Left ventricle myocardium inferior (tissue), 1 donor: Measurements from ENCODE around the gene ANKH. TPM values are rescaled to one million over a fixed set of nuclear protein-coding genes. Genes with fewer than 3 reads are reported as not detected.

ENCODE experiments used
- DNase-seq: peaks from one replicate; pipeline ENCODE4 v3.0.0-alpha.2; 2020
- H3K27ac ChIP-seq: fragments of 200-600 bp; replicated peaks from 2 replicates; pipeline ENCODE4 v1.8.0; 2021
- H3K27me3 ChIP-seq: fragments of 200-600 bp; 2 replicates; pipeline ENCODE4 v1.8.0; 2021; ENCODE audit warnings: low read depth
- H3K36me3 ChIP-seq: fragments of 200-600 bp; 2 replicates; pipeline ENCODE4 v1.8.0; 2021
- H3K4me1 ChIP-seq: fragments of 200-600 bp; 2 replicates; pipeline ENCODE4 v1.8.0; 2021
- H3K4me3 ChIP-seq: fragments of 200-600 bp; 2 replicates; pipeline ENCODE4 v1.8.0; 2021; ENCODE audit warnings: mild to moderate bottlenecking, moderate library complexity
- H3K9me3 ChIP-seq: fragments of 200-600 bp; replicated peaks from 2 replicates; pipeline ENCODE4 v1.8.0; 2021
- intact Hi-C: fragments of 100-400 bp; cut with micrococcal nuclease; formaldehyde crosslinking; loops from one replicate; pipeline ENCODE4 v1.11.0; 2022
- total RNA-seq: library from RNA; stranded (reverse); fragmentation: NEBNext Ultra II Directional; extraction: Animal tissue kit (Norgen Biotek cat#: 25700); gene quantifications from one replicate; pipeline ENCODE4 v1.2.1, GENCODE V29; 2021
- TF ChIP-seq, protein P1 (sequence below): fragments of 200-600 bp; IDR thresholded peaks from 2 replicates; pipeline ENCODE4 v1.8.0; 2021; ENCODE audit warnings: antibody characterized with exemption, mild to moderate bottlenecking, borderline replicate concordance
- donor health status: DM: no; HTN: yes; CAD: no; lungs with severe emphysema.

ANKH gene
- total RNA-seq, 1 donor from 2014 or later, result 227 TPM

DNA sequence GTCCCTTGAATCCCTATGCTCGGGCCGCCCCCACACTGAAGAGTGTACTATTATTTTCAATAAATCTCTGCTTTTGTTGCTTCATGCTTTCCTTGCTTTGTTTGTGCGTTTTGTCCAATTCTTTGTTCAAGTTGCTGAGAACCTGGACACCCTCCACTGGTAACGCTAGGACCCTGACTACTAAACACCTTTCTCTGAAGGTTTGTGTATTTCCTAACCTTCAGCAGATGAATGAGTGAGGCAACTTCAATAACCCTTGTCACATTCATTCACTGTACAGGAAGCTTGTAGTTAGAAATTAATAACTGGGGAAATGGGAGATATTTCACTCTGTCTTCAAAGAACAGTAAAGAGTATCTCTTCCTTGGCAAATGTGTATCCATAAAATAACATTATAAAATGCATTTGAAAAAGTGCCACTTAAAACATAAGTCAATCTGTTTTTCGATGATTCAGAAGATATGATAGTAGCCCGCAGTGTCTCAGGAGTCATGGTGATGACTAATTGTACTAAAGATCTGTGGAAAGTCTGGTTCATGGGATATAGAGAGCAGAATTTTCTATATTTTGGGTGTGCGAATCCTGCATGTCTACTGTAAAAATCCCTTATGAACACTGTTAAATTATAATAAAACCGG, 43.2 kb upstream of the ANKH start:
- TF ChIP-seq, protein P1, sequence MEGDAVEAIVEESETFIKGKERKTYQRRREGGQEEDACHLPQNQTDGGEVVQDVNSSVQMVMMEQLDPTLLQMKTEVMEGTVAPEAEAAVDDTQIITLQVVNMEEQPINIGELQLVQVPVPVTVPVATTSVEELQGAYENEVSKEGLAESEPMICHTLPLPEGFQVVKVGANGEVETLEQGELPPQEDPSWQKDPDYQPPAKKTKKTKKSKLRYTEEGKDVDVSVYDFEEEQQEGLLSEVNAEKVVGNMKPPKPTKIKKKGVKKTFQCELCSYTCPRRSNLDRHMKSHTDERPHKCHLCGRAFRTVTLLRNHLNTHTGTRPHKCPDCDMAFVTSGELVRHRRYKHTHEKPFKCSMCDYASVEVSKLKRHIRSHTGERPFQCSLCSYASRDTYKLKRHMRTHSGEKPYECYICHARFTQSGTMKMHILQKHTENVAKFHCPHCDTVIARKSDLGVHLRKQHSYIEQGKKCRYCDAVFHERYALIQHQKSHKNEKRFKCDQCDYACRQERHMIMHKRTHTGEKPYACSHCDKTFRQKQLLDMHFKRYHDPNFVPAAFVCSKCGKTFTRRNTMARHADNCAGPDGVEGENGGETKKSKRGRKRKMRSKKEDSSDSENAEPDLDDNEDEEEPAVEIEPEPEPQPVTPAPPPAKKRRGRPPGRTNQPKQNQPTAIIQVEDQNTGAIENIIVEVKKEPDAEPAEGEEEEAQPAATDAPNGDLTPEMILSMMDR, result no peak
- no peaks in the 10 kb centered on the region for H3K9me3 ChIP-seq
- H3K27me3 ChIP-seq, result no peaks in the 10 kb centered on the region
- intact Hi-C loops, result no loop called here
- no peak overlapping the region for H3K4me3 ChIP-seq
- H3K36me3 ChIP-seq, result no peaks in the 10 kb centered on the region
- no peak overlapping the region for H3K27ac ChIP-seq
- no peak for DNase-seq
- peaks cover 11% of the 10 kb centered on the region for H3K4me1 ChIP-seq

GRCh38 chr5:14914193-14914592, 42.6 kb upstream of the ANKH start:
- TF ChIP-seq, protein P1, result no peak
- intact Hi-C loops, result no loop called here
- Histone ChIP-seq H3K4me1 (peaks cover 11% of the 10 kb centered on the region), H3K9me3 (no peaks in the 10 kb centered on the region), H3K4me3 (no peak overlapping the region), H3K27me3 (no peaks in the 10 kb centered on the region), H3K27ac (no peak overlapping the region), H3K36me3 (no peaks in the 10 kb centered on the region)
- no peak for DNase-seq

DNA sequence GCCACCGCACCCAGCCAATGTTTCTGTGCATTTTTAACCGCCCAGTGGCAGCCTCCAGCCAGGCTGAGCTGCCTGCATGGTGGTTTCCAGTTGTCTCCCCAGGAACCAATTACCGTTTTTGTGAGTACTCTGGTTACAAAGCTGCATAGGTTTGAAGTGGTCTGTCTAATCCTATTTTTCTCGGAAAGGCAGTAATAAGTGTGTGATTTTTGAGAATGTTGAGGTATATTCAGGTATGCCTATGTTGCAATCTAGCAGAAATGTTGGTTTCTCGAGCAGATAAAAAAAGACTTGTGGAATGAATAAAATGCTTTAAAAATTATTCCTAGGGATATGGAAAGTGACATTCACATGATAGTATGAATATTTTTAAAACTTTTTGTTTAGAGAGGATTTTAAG, 41.5 kb upstream of the ANKH start:
- no peak for DNase-seq
- intact Hi-C loops, result no loop called here
- H3K9me3 ChIP-seq, result no peaks in the 10 kb centered on the region
- no peaks in the 10 kb centered on the region for H3K27me3 ChIP-seq
- peaks cover 8% of the 10 kb centered on the region for H3K4me1 ChIP-seq
- TF ChIP-seq, protein P1, result no peak
- H3K36me3 ChIP-seq, result no peaks in the 10 kb centered on the region
- H3K27ac ChIP-seq, result no peak overlapping the region
- H3K4me3 ChIP-seq, result no peak overlapping the region

GRCh38 chr5:14912206-14912605, 40.6 kb upstream of the ANKH start:
- no peak overlapping the region for H3K4me3 ChIP-seq
- H3K4me1 ChIP-seq, result peaks cover 3% of the 10 kb centered on the region
- TF ChIP-seq, protein P1, result no peak
- no peak for DNase-seq
- intact Hi-C loops, result no loop called here
- H3K36me3 ChIP-seq, result no peaks in the 10 kb centered on the region
- no peak overlapping the region for H3K27ac ChIP-seq
- no peaks in the 10 kb centered on the region for H3K9me3 ChIP-seq
- H3K27me3 ChIP-seq, result no peaks in the 10 kb centered on the region

DNA sequence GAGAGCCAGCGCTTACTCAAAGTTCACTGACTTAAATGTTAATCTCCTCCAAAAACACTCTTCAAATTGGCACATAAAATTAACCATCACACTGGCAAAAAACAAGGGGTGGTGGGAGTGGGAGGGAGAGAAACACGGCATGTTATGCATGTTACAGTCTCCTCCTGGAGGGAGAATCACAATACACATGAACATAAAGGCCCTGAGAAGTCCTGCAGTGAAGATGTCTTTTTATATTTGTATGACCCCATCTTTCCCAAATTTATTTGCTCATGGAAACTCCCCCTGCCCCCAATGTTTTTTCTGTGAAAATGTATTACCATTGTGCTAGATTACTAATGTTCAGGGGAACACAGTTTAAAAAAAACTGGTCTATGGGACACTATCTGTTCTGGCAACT, 37.8 kb upstream of the ANKH start:
- Histone ChIP-seq H3K4me3 (no peak overlapping the region), H3K27ac (no peak overlapping the region), H3K9me3 (no peaks in the 10 kb centered on the region), H3K27me3 (no peaks in the 10 kb centered on the region), H3K36me3 (no peaks in the 10 kb centered on the region), H3K4me1 (peaks cover 3% of the 10 kb centered on the region)
- TF ChIP-seq, protein P1, result no peak
- intact Hi-C loops, result no loop called here
- no peak for DNase-seq
